Tibial artery (tissue), 4 donors: ENCODE results near the gene MAP3K4.

Source experiments
- DNase-seq, 2 donors: peaks; one replicate each; pipeline ENCODE4 v3.0.0-alpha.2; 2019
- H3K27ac ChIP-seq, 2 donors: fragments of 200-600 bp; sonication (generic) in 1 of 2; 1 replicate in 1 of 2; 2 replicates in 1 of 2; pipeline ENCODE4 v1.5.1; 2018 to 2019; ENCODE audit warnings: mild to moderate bottlenecking in 1 of 2
- H3K27me3 ChIP-seq, 2 donors: fragments of 200-600 bp; sonication (generic) in 1 of 2; one replicate each; pipeline versions ENCODE4 v1.5.1 to v1.6.0; 2016 to 2019
- H3K36me3 ChIP-seq, 3 donors: fragments of 200-600 bp; sonication (generic) in 2 of 3; one replicate each; pipeline ENCODE4 v1.5.1; 2016 to 2019; ENCODE audit warnings: mild to moderate bottlenecking in 2 of 3
- H3K4me1 ChIP-seq, 4 donors: fragments of 200-600 bp; sonication (generic) in 2 of 4; 1 replicate in 3 of 4; 2 replicates in 1 of 4; pipeline ENCODE4 v1.5.1; 2016 to 2019
- H3K4me3 ChIP-seq, 2 donors: fragments of 200-600 bp; sonication (generic) in 1 of 2; 1 replicate in 1 of 2; 2 replicates in 1 of 2; pipeline ENCODE4 v1.5.1; 2018 to 2019; ENCODE audit warnings: mild to moderate bottlenecking in 2 of 2
- H3K9me3 ChIP-seq, 3 donors: fragments of 200-600 bp; sonication (generic) in 1 of 3; one replicate each; pipeline ENCODE4 v1.5.1; 2016 to 2019
- CTCF ChIP-seq, 2 experiments: fragments of 200-600 bp in 1 of 2; fragments of 450-650 bp in 1 of 2; IDR thresholded peaks; one replicate each; pipeline ENCODE4 v1.5.1; 2017 to 2019; ENCODE audit warnings: antibody characterized with exemption in 2 of 2, mild to moderate bottlenecking in 1 of 2, moderate library complexity in 1 of 2
- intact Hi-C: fragments of 100-400 bp; cut with DNase I; formaldehyde crosslinking; loops from one replicate; pipeline ENCODE4 v1.15.0; 2023; ENCODE audit warnings: low total_unique reads

MAP3K4 gene

GRCh38 chr6:161019324-161019839 lies 27.8 kb downstream of the MAP3K4 start:
- Histone ChIP-seq H3K27me3 (no peaks in the 10 kb centered on the region), H3K4me3 (no peak overlapping the region), H3K27ac (no peak overlapping the region), H3K36me3 (peaks cover 0 to 4% (median 0%) of the 10 kb centered on the region in 3 donors), H3K4me1 (no peaks in the 10 kb centered on the region), H3K9me3 (no peaks in the 10 kb centered on the region)
- DNase-seq: no peak
- intact Hi-C loops: no loop called here
- no peak for TF ChIP-seq CTCF (IDR thresholded peaks at IDR 0.05)

GRCh38 chr6:161021543-161021942 lies 30.0 kb downstream of the MAP3K4 start:
- no peak overlapping the region for H3K27ac ChIP-seq
- H3K4me3 ChIP-seq: no peak overlapping the region
- no peak for TF ChIP-seq CTCF (IDR thresholded peaks at IDR 0.05)
- no peaks in the 10 kb centered on the region for H3K27me3 ChIP-seq
- no peaks in the 10 kb centered on the region for H3K9me3 ChIP-seq
- no peaks in the 10 kb centered on the region for H3K4me1 ChIP-seq
- peaks cover 0 to 4% (median 0%) of the 10 kb centered on the region in 3 donors for H3K36me3 ChIP-seq
- no peak for DNase-seq
- intact Hi-C loops: no loop called here

- intact Hi-C loops: no loop called here
- no peak for TF ChIP-seq CTCF (IDR thresholded peaks at IDR 0.05)
- Histone ChIP-seq H3K27me3 (no peaks in the 10 kb centered on the region), H3K27ac (no peak overlapping the region), H3K9me3 (no peaks in the 10 kb centered on the region), H3K36me3 (peaks cover 0 to 4% (median 0%) of the 10 kb centered on the region in 3 donors), H3K4me3 (no peak overlapping the region), H3K4me1 (no peaks in the 10 kb centered on the region)
- DNase-seq: no peak
These were observed 30.6 kb downstream of the MAP3K4 start for GRCh38 chr6:161021998-161022743.

DNA sequence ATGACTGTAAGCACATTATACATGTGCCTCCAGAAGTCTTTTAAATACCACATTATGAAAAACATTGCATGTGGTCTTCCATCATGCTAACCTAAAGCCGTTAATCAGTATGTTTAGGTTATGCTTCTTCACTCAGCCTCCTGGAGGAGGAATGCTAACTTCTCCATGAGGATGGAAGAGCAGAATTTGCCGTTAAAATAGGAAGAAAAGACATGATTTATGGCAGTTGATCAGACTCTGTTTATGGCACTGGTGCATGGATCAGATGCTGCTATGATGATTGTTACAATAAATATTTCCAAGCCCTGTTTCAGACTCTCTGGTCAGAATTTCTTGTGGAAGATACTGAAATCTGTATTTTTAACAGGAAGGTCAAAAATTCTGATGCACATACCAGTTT lies 31.7 kb downstream of the MAP3K4 start:
- H3K9me3 ChIP-seq: no peaks in the 10 kb centered on the region
- no peak overlapping the region for H3K4me3 ChIP-seq
- DNase-seq: no peak
- peaks cover 0 to 5% (median 0%) of the 10 kb centered on the region in 4 donors for H3K4me1 ChIP-seq
- no peaks in the 10 kb centered on the region for H3K27me3 ChIP-seq
- no peak overlapping the region for H3K27ac ChIP-seq
- intact Hi-C loops: no loop called here
- peaks cover 0 to 4% (median 0%) of the 10 kb centered on the region in 3 donors for H3K36me3 ChIP-seq
- no peak for TF ChIP-seq CTCF (IDR thresholded peaks at IDR 0.05)

GRCh38 chr6:161024364-161024920 lies 32.9 kb downstream of the MAP3K4 start:
- Histone ChIP-seq H3K27ac (no peak overlapping the region), H3K9me3 (no peaks in the 10 kb centered on the region), H3K36me3 (peaks cover 0 to 4% (median 0%) of the 10 kb centered on the region in 3 donors), H3K4me1 (peaks cover 0 to 16% (median 6%) of the 10 kb centered on the region in 4 donors), H3K27me3 (no peaks in the 10 kb centered on the region), H3K4me3 (no peak overlapping the region)
- intact Hi-C loops: no loop called here
- no peak for DNase-seq
- TF ChIP-seq CTCF (IDR thresholded peaks at IDR 0.05): no peak
